ENCODE results near the gene FAM186B.

The FAM186B gene

GRCh38 chr12:49549735-49550692 is 55.4 kb downstream of the FAM186B start:
- no peak for DNase-seq

- DNase-seq = no peak
These were observed 56.4 kb downstream of the FAM186B start for GRCh38 chr12:49548822-49549648.

GRCh38 chr12:49548481-49548821 is 57.0 kb downstream of the FAM186B start:
- no peak for DNase-seq

- no peak for DNase-seq
These were observed 58.2 kb downstream of the FAM186B start for GRCh38 chr12:49547090-49547690.

GRCh38 chr12:49546481-49546880 is 59.0 kb downstream of the FAM186B start:
- no peak for DNase-seq

- no peak for DNase-seq
These were observed 59.6 kb downstream of the FAM186B start for GRCh38 chr12:49545815-49546214.

- no peak for DNase-seq
These were observed 61.3 kb downstream of the FAM186B start for GRCh38 chr12:49543914-49544815.

GRCh38 chr12:49543221-49543913 is 62.1 kb downstream of the FAM186B start:
- no peak for DNase-seq

- DNase-seq = no peak
These were observed 62.8 kb downstream of the FAM186B start for GRCh38 chr12:49542592-49543160.

GRCh38 chr12:49541911-49542505 is 63.4 kb downstream of the FAM186B start:
- DNase-seq = no peak

GRCh38 chr12:49541140-49541861 is 64.1 kb downstream of the FAM186B start:
- DNase-seq = no peak

GRCh38 chr12:49540229-49541139 is 65.0 kb downstream of the FAM186B start:
- DNase-seq = no peak

- no peak for DNase-seq
These were observed 65.8 kb downstream of the FAM186B start for GRCh38 chr12:49539406-49540228.

- DNase-seq = peak; percentile 27
These were observed 66.7 kb downstream of the FAM186B start, which contains the start of gene KCNH3 for GRCh38 chr12:49538510-49539403. TSS of gene KCNH3 (plus strand) at chr12:49539030. CDS start at chr12:49539417, 387 bp downstream.

GRCh38 chr12:49537752-49538509 is 67.5 kb downstream of the FAM186B start:
- DNase-seq = no peak

Data from NCI-H1694 (cell line).